Cardiac muscle cell (in vitro differentiated cells and primary cell): ENCODE measurements around the gene GLT6D1. TPM values are rescaled to one million over a fixed set of nuclear protein-coding genes. Genes with fewer than 3 reads are reported as not detected.

Experiments
- DNase-seq, 2 donors: peaks; one replicate each; pipeline versions ENCODE4 v3.0.0 to v3.0.0-alpha.2; 2010 to 2017; ENCODE audit warnings: low read depth in 1 of 2, low spot score in 1 of 2
- H3K27ac ChIP-seq: fragments of 200-600 bp; sonication (generic); 2 replicates; pipeline ENCODE4 v1.5.1; 2016
- H3K27me3 ChIP-seq: fragments of 200-600 bp; sonication (generic); 2 replicates; pipeline ENCODE4 v1.6.0; 2016; ENCODE audit warnings: control low read depth
- H3K36me3 ChIP-seq: fragments of 200-600 bp; sonication (generic); 2 replicates; pipeline ENCODE4 v1.5.1; 2016; ENCODE audit warnings: control low read depth
- H3K4me1 ChIP-seq: fragments of 200-600 bp; sonication (generic); 2 replicates; pipeline ENCODE4 v1.8.1; 2017; ENCODE audit warnings: low read depth, mild to moderate bottlenecking, mixed run types
- H3K4me3 ChIP-seq: fragments of 200-600 bp; sonication (generic); 2 replicates; pipeline ENCODE4 v1.5.1; 2016; ENCODE audit warnings: mild to moderate bottlenecking
- H3K9me3 ChIP-seq: fragments of 200-600 bp; sonication (generic); 2 replicates; pipeline ENCODE4 v1.5.1; 2017; ENCODE audit warnings: low read depth, mild to moderate bottlenecking, control low read depth
- polyA plus RNA-seq: library from polyadenylated mRNA; unstranded; fragments of >200 nt; fragmentation: Nextera tagmentation; extraction: Ambion mirVana; gene quantifications from 2 replicates; pipeline ENCODE4 v1.2.1, GENCODE V29; 2016
- total RNA-seq: library from RNA; depleted of rRNA; stranded (reverse); fragments of >200 nt; gene quantifications from 2 replicates; pipeline ENCODE4 v1.2.3, GENCODE V29; 2016
- TF ChIP-seq, protein P1 (sequence below): IDR thresholded peaks from 2 replicates; pipeline ENCODE4 v1.5.1; 2012; ENCODE audit warnings: low read depth, mild to moderate bottlenecking, low read length

GLT6D1 gene
- total and polyA plus RNA-seq, 2 experiments from 2014 or later, result not detected

- Histone ChIP-seq H3K36me3 (no peaks in the 10 kb centered on the region), H3K4me3 (no peak overlapping the region), H3K27me3 (no peaks in the 10 kb centered on the region), H3K9me3 (no peaks in the 10 kb centered on the region), H3K4me1 (no peaks in the 10 kb centered on the region), H3K27ac (no peak overlapping the region)
- no peak for DNase-seq
- TF ChIP-seq, protein P1, sequence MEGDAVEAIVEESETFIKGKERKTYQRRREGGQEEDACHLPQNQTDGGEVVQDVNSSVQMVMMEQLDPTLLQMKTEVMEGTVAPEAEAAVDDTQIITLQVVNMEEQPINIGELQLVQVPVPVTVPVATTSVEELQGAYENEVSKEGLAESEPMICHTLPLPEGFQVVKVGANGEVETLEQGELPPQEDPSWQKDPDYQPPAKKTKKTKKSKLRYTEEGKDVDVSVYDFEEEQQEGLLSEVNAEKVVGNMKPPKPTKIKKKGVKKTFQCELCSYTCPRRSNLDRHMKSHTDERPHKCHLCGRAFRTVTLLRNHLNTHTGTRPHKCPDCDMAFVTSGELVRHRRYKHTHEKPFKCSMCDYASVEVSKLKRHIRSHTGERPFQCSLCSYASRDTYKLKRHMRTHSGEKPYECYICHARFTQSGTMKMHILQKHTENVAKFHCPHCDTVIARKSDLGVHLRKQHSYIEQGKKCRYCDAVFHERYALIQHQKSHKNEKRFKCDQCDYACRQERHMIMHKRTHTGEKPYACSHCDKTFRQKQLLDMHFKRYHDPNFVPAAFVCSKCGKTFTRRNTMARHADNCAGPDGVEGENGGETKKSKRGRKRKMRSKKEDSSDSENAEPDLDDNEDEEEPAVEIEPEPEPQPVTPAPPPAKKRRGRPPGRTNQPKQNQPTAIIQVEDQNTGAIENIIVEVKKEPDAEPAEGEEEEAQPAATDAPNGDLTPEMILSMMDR, result no peak
Measured at GRCh38 chr9:135582541-135582940, 56.8 kb downstream of the GLT6D1 start.

- DNase-seq, result no peak
- Histone ChIP-seq H3K27me3 (no peaks in the 10 kb centered on the region), H3K4me1 (no peaks in the 10 kb centered on the region), H3K4me3 (no peak overlapping the region), H3K9me3 (no peaks in the 10 kb centered on the region), H3K27ac (no peak overlapping the region), H3K36me3 (no peaks in the 10 kb centered on the region)
- TF ChIP-seq, protein P1, result no peak
Measured at GRCh38 chr9:135581636-135582426, 57.5 kb downstream of the GLT6D1 start.

DNA sequence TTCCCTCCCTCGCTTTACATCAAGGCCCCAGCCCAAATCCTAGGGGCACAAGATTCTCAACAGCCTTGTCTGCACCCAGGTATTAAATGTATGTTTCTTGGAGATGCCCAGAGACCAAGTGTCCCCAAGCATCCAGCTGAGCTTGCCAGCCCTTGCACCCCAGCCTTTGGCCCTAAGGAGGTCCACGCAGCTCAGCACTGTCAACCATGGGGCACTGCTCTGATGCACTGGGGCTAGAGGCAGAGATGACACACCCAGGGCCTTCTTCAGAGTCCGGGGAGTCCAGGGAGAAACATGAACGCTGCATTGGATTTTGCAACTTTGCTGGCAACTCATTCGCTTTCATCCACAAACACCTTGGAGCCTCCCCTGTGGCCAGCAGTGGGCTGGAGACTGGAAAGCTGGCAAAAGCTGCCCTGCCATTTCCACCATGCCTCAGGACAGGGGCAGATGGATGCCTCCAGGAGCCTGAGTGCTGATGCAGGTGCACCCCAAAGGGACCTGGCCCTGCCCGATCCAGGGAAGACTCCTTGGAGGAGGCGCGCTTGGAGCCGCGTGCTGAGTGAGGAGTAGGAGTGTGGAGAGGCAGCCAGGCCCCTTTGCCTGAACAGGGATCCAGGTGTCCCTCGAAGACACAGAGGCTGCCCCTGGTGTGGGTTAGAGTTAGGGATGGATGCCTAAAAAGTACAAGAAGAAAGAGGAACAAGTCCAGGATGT lies 58.5 kb downstream of the GLT6D1 start:
- Histone ChIP-seq H3K36me3 (no peaks in the 10 kb centered on the region), H3K27ac (no peak overlapping the region), H3K9me3 (no peaks in the 10 kb centered on the region), H3K27me3 (no peaks in the 10 kb centered on the region), H3K4me3 (no peak overlapping the region), H3K4me1 (no peaks in the 10 kb centered on the region)
- TF ChIP-seq, protein P1, result no peak
- no peak for DNase-seq

DNA sequence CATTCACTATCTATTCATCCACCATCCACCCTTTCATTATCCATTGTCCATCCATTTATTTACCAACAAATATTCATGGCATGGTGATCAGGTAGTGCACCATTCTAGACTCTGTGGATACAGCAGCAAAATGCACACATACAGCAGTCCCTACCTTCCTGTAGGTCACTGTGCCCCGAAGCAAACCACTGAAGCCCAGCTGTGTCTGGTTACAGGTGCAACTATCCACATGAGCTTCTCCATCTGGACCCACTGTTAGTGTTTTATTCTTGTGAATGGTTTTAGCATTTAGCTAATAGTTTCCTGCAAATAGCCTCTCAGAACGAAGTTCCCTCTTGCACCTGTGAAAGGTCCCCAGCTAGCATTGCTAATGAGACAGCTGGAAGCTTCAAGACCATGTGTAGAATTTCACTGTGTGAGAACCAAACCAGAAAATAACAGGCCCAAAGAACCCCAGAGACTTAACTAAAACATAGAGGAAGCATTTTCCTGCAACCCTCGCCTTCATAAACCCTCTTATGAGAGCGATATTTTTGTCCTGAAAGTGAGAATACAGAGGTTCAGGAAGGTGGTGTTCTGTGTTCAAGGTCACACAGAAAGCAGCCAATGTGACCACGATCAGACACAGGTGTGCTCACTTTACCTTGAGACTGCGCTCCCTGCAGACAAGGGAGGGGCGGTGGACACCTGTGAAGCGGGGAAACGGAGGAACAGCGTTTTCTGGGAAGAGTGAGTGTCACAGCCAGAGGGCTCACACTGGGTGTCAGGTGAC lies 59.3 kb downstream of the GLT6D1 start:
- Histone ChIP-seq H3K4me3 (no peak overlapping the region), H3K9me3 (no peaks in the 10 kb centered on the region), H3K36me3 (no peaks in the 10 kb centered on the region), H3K4me1 (no peaks in the 10 kb centered on the region), H3K27ac (no peak overlapping the region), H3K27me3 (no peaks in the 10 kb centered on the region)
- TF ChIP-seq, protein P1, result no peak
- no peak for DNase-seq

DNA sequence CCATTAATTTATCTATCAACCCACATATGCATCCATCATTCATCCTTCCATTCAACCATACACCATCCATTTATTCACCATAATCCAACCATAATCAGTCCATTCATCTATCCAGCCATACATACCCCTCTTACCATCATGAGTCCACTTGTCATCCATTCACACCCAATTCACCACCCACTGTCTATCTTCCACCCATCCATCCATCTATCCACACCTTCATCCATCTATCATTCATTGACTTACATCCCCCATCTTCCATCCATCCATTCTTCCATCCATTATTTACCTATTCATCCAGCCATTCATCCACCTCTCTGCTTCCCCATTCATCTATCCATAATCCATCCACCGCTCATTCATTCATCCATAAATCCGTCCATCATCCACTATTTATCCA lies 60.0 kb downstream of the GLT6D1 start:
- no peak for DNase-seq
- no peaks in the 10 kb centered on the region for H3K9me3 ChIP-seq

More for the DNA sequence above, 60.0 kb downstream of the GLT6D1 start:
- Histone ChIP-seq H3K27me3 (no peaks in the 10 kb centered on the region), H3K36me3 (no peaks in the 10 kb centered on the region), H3K4me1 (no peaks in the 10 kb centered on the region), H3K27ac (no peak overlapping the region), H3K4me3 (no peak overlapping the region)
- TF ChIP-seq, protein P1, result no peak
